Measurements from ENCODE around the gene REEP2.

DNA sequence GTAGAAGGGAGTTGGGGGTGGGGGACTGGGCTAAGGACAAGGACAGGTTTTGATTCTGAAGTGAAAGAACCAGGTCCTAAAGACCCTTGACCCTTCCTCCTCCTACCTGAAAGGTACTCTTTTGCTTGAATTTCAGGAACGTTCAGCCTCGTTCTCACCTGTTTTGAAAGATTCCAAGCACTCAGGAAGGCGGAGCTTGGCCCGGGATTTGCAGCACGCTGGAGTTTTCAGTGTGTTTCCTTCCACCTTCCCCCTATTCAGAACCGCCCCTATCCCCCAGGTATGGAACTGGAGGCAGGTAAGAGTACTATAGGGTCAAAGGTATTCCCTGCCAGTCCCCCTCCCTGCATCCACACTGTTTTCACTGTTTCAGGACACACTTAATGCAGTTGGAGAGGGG, 33.5 kb downstream of the REEP2 start:
- TF ChIP-seq, protein P1, sequence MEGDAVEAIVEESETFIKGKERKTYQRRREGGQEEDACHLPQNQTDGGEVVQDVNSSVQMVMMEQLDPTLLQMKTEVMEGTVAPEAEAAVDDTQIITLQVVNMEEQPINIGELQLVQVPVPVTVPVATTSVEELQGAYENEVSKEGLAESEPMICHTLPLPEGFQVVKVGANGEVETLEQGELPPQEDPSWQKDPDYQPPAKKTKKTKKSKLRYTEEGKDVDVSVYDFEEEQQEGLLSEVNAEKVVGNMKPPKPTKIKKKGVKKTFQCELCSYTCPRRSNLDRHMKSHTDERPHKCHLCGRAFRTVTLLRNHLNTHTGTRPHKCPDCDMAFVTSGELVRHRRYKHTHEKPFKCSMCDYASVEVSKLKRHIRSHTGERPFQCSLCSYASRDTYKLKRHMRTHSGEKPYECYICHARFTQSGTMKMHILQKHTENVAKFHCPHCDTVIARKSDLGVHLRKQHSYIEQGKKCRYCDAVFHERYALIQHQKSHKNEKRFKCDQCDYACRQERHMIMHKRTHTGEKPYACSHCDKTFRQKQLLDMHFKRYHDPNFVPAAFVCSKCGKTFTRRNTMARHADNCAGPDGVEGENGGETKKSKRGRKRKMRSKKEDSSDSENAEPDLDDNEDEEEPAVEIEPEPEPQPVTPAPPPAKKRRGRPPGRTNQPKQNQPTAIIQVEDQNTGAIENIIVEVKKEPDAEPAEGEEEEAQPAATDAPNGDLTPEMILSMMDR (IDR thresholded peaks at IDR 0.05) = no peak
- no peak for TF ChIP-seq POLR2A (IDR thresholded peaks at IDR 0.05)

Measured in thyroid gland (tissue), 4 donors.